Activated T-cell treated with anti-CD3 and anti-CD28 coated beads, Interleukin-2, amount 50 U/mL, for 24 hours (primary cell): Measurements from ENCODE around the gene HSPA1B.
"Not testable (repeated sequence)": the region's sequence is repeated elsewhere in the genome, so short reads cannot be mapped to it uniquely, and the experiment has no call there.

Experiments used
- DNase-seq: peaks from one replicate; pipeline ENCODE4 v3.0.0-alpha.2; 2020
- H3K27ac Mint-ChIP-seq: 2 replicates; pipeline ENCODE4 v1.8.0; 2020; ENCODE audit warnings: mild to moderate bottlenecking, mixed read lengths
- H3K27me3 Mint-ChIP-seq: 2 replicates; pipeline ENCODE4 v1.8.0; 2020; ENCODE audit warnings: mixed read lengths
- H3K36me3 Mint-ChIP-seq: 2 replicates; pipeline ENCODE4 v1.8.0; 2020; ENCODE audit warnings: low read depth, mixed read lengths
- H3K4me1 Mint-ChIP-seq: 2 replicates; pipeline ENCODE4 v1.8.0; 2020; ENCODE audit warnings: low read depth, mixed read lengths
- H3K4me3 Mint-ChIP-seq: 2 replicates; pipeline ENCODE4 v1.8.0; 2020; ENCODE audit warnings: mild to moderate bottlenecking, moderate library complexity, mixed read lengths
- H3K9me3 Mint-ChIP-seq: 2 replicates; pipeline ENCODE4 v1.8.0; 2020; ENCODE audit warnings: mixed read lengths

The HSPA1B gene

GRCh38 chr6:31830886-31831335, 3.4 kb downstream of the HSPA1B start:
- H3K36me3 Mint-ChIP-seq = peaks cover 46% of the 10 kb centered on the region
- H3K4me1 Mint-ChIP-seq = peaks cover 36% of the 10 kb centered on the region
- H3K4me3 Mint-ChIP-seq = peak overlapping the region; percentile 88
- no peaks in the 10 kb centered on the region for H3K9me3 Mint-ChIP-seq
- DNase-seq = no peak
- no peaks in the 10 kb centered on the region for H3K27me3 Mint-ChIP-seq
- peak overlapping the region; percentile 89 for H3K27ac Mint-ChIP-seq

- Mint-ChIP-seq H3K4me1 (peaks cover 31% of the 10 kb centered on the region), H3K4me3 (peak overlapping the region; percentile 88), H3K27ac (peak overlapping the region; percentile 89), H3K9me3 (no peaks in the 10 kb centered on the region), H3K27me3 (no peaks in the 10 kb centered on the region), H3K36me3 (peaks cover 53% of the 10 kb centered on the region)
- no peak for DNase-seq
Measured at GRCh38 chr6:31831350-31832215, 4.0 kb downstream of the HSPA1B start.

- Mint-ChIP-seq H3K4me1 (peaks cover 37% of the 10 kb centered on the region), H3K36me3 (peaks cover 77% of the 10 kb centered on the region), H3K27ac (peak overlapping the region; percentile 98), H3K27me3 (no peaks in the 10 kb centered on the region), H3K9me3 (no peaks in the 10 kb centered on the region), H3K4me3 (peak overlapping the region; percentile 99)
- DNase-seq = peak; percentile 90
Measured at GRCh38 chr6:31834367-31835250, 7.1 kb downstream of the HSPA1B start.

GRCh38 chr6:31836047-31836473, 8.5 kb downstream of the HSPA1B start:
- no peak for DNase-seq
- Mint-ChIP-seq H3K27me3 (no peaks in the 10 kb centered on the region), H3K4me1 (peaks cover 37% of the 10 kb centered on the region), H3K9me3 (no peaks in the 10 kb centered on the region), H3K27ac (peak overlapping the region; percentile 98), H3K4me3 (peak overlapping the region; percentile 99), H3K36me3 (peaks cover 78% of the 10 kb centered on the region)

GRCh38 chr6:31836474-31837368, 9.2 kb downstream of the HSPA1B start:
- Mint-ChIP-seq H3K36me3 (peaks cover 76% of the 10 kb centered on the region), H3K4me1 (peaks cover 31% of the 10 kb centered on the region), H3K27ac (peak overlapping the region; percentile 98), H3K27me3 (no peaks in the 10 kb centered on the region), H3K4me3 (peak overlapping the region; percentile 99), H3K9me3 (no peaks in the 10 kb centered on the region)
- DNase-seq = no peak

- no peaks in the 10 kb centered on the region for H3K27me3 Mint-ChIP-seq
- peak overlapping the region; percentile 98 for H3K27ac Mint-ChIP-seq
- no peak for DNase-seq
- peaks cover 79% of the 10 kb centered on the region for H3K36me3 Mint-ChIP-seq
- peaks cover 29% of the 10 kb centered on the region for H3K4me1 Mint-ChIP-seq
- peak overlapping the region; percentile 99 for H3K4me3 Mint-ChIP-seq
- no peaks in the 10 kb centered on the region for H3K9me3 Mint-ChIP-seq
Measured at GRCh38 chr6:31837369-31838113, 10.0 kb downstream of the HSPA1B start.

- not testable (repeated sequence) for DNase-seq, H3K9me3 Mint-ChIP-seq, H3K27me3 Mint-ChIP-seq
- H3K27ac Mint-ChIP-seq = peak overlapping the region; percentile 98
- peaks cover 80% of the 10 kb centered on the region for H3K36me3 Mint-ChIP-seq
- H3K4me3 Mint-ChIP-seq = peak overlapping the region; percentile 99
- peaks cover 26% of the 10 kb centered on the region for H3K4me1 Mint-ChIP-seq
Measured at GRCh38 chr6:31838114-31838553, 10.6 kb downstream of the HSPA1B start.

GRCh38 chr6:31838968-31839367, 11.4 kb downstream of the HSPA1B start:
- H3K36me3 Mint-ChIP-seq = peaks cover 80% of the 10 kb centered on the region
- H3K9me3 Mint-ChIP-seq = no peaks in the 10 kb centered on the region
- H3K27ac Mint-ChIP-seq = peak overlapping the region; percentile 98
- no peak for DNase-seq
- peaks cover 25% of the 10 kb centered on the region for H3K4me1 Mint-ChIP-seq
- H3K27me3 Mint-ChIP-seq = no peaks in the 10 kb centered on the region
- peak overlapping the region; percentile 99 for H3K4me3 Mint-ChIP-seq

GRCh38 chr6:31839779-31840126, 12.2 kb downstream of the HSPA1B start:
- H3K9me3 Mint-ChIP-seq = not testable (repeated sequence)

GRCh38 chr6:31842053-31842452, 14.5 kb downstream of the HSPA1B start:
- H3K9me3 Mint-ChIP-seq = no peaks in the 10 kb centered on the region
- no peak for DNase-seq
- H3K36me3 Mint-ChIP-seq = peaks cover 52% of the 10 kb centered on the region
- no peaks in the 10 kb centered on the region for H3K27me3 Mint-ChIP-seq
- peak overlapping the region; percentile 98 for H3K27ac Mint-ChIP-seq
- H3K4me1 Mint-ChIP-seq = peaks cover 18% of the 10 kb centered on the region
- no peak overlapping the region for H3K4me3 Mint-ChIP-seq

More at GRCh38 chr6:31839779-31840126, 12.2 kb downstream of the HSPA1B start:
- Mint-ChIP-seq H3K4me1 (peaks cover 22% of the 10 kb centered on the region), H3K4me3 (peak overlapping the region; percentile 99), H3K27ac (peak overlapping the region; percentile 98), H3K36me3 (peaks cover 75% of the 10 kb centered on the region)
- DNase-seq, H3K27me3 Mint-ChIP-seq: not testable (repeated sequence)

GRCh38 chr6:31844507-31844906, 17.0 kb downstream of the HSPA1B start:
- no peaks in the 10 kb centered on the region for H3K27me3 Mint-ChIP-seq
- no peak for DNase-seq
- H3K4me3 Mint-ChIP-seq = no peak overlapping the region
- peak overlapping the region; percentile 29 for H3K27ac Mint-ChIP-seq
- H3K9me3 Mint-ChIP-seq = no peaks in the 10 kb centered on the region
- peaks cover 27% of the 10 kb centered on the region for H3K36me3 Mint-ChIP-seq
- H3K4me1 Mint-ChIP-seq = peaks cover 5% of the 10 kb centered on the region

- Mint-ChIP-seq H3K36me3 (peaks cover 4% of the 10 kb centered on the region), H3K4me3 (no peak overlapping the region), H3K9me3 (no peaks in the 10 kb centered on the region), H3K27ac (no peak overlapping the region), H3K27me3 (no peaks in the 10 kb centered on the region), H3K4me1 (no peaks in the 10 kb centered on the region)
- DNase-seq = no peak
Measured at GRCh38 chr6:31847276-31847978, 19.9 kb downstream of the HSPA1B start.
